Measurements from ENCODE around the gene CDC42BPA.
"Not testable (repeated sequence)": the region's sequence is repeated elsewhere in the genome, so short reads cannot be mapped to it uniquely, and the experiment has no call there.

Gene CDC42BPA

GRCh38 chr1:227032396-227032795, 285.9 kb downstream of the CDC42BPA start:
- DNase-seq (ENCODE audit: insufficient read length) (no peak), FAIRE-seq (no peak)
- no peak for TF ChIP-seq POLR2A (IDR thresholded peaks at IDR 0.05; ENCODE audit: low read depth, low read length)
- TF ChIP-seq POLR2AphosphoS5 (IDR thresholded peaks at IDR 0.05; ENCODE audit: low read depth, low read length), result no peak
- TF ChIP-seq TAF1 (IDR thresholded peaks at IDR 0.05; ENCODE audit: borderline replicate concordance, low read depth, low read length), result no peak

GRCh38 chr1:227016990-227017389, 301.3 kb downstream of the CDC42BPA start:
- no peak for DNase-seq (ENCODE audit: insufficient read length)
- FAIRE-seq, result no peak
- TF ChIP-seq POLR2AphosphoS5 (IDR thresholded peaks at IDR 0.05; ENCODE audit: low read depth, low read length), result no peak

GRCh38 chr1:227010645-227011044, 307.6 kb downstream of the CDC42BPA start:
- TF ChIP-seq POLR2AphosphoS5 (IDR thresholded peaks at IDR 0.05; ENCODE audit: low read depth, low read length) (no peak), POLR2A (IDR thresholded peaks at IDR 0.05; ENCODE audit: low read depth, low read length) (no peak), TAF1 (IDR thresholded peaks at IDR 0.05; ENCODE audit: borderline replicate concordance, low read depth, low read length) (no peak)
- FAIRE-seq, result no peak
- no peak for DNase-seq (ENCODE audit: insufficient read length)

GRCh38 chr1:227009937-227010336, 308.4 kb downstream of the CDC42BPA start:
- TF ChIP-seq POLR2AphosphoS5 (IDR thresholded peaks at IDR 0.05; ENCODE audit: low read depth, low read length) (no peak), POLR2A (IDR thresholded peaks at IDR 0.05; ENCODE audit: low read depth, low read length) (no peak), TAF1 (IDR thresholded peaks at IDR 0.05; ENCODE audit: borderline replicate concordance, low read depth, low read length) (no peak)
- FAIRE-seq, result no peak

GRCh38 chr1:227006226-227006796, 312.0 kb downstream of the CDC42BPA start:
- no peak for FAIRE-seq
- no peak for DNase-seq (ENCODE audit: insufficient read length)
- TF ChIP-seq TAF1 (IDR thresholded peaks at IDR 0.05; ENCODE audit: borderline replicate concordance, low read depth, low read length) (no peak), POLR2A (IDR thresholded peaks at IDR 0.05; ENCODE audit: low read depth, low read length) (no peak), POLR2AphosphoS5 (IDR thresholded peaks at IDR 0.05; ENCODE audit: low read depth, low read length) (no peak)

More at GRCh38 chr1:227009937-227010336, 308.4 kb downstream of the CDC42BPA start:
- no peak for DNase-seq (ENCODE audit: insufficient read length)

- FAIRE-seq (no peak), DNase-seq (ENCODE audit: insufficient read length) (no peak)
- TF ChIP-seq POLR2AphosphoS5 (IDR thresholded peaks at IDR 0.05; ENCODE audit: low read depth, low read length), result no peak
- no peak for TF ChIP-seq POLR2A (IDR thresholded peaks at IDR 0.05; ENCODE audit: low read depth, low read length)
- no peak for TF ChIP-seq TAF1 (IDR thresholded peaks at IDR 0.05; ENCODE audit: borderline replicate concordance, low read depth, low read length)
Measured at GRCh38 chr1:227004796-227005195, 313.5 kb downstream of the CDC42BPA start.

- TF ChIP-seq POLR2A (IDR thresholded peaks at IDR 0.05; ENCODE audit: low read depth, low read length) (no peak), POLR2AphosphoS5 (IDR thresholded peaks at IDR 0.05; ENCODE audit: low read depth, low read length) (no peak), TAF1 (IDR thresholded peaks at IDR 0.05; ENCODE audit: borderline replicate concordance, low read depth, low read length) (no peak)
- no peak for FAIRE-seq
- DNase-seq (ENCODE audit: insufficient read length), result no peak
Measured at GRCh38 chr1:227003165-227003564, 315.1 kb downstream of the CDC42BPA start.

- TF ChIP-seq POLR2AphosphoS5 (IDR thresholded peaks at IDR 0.05; ENCODE audit: low read depth, low read length), result no peak
- FAIRE-seq, result no peak
- DNase-seq (ENCODE audit: insufficient read length), result no peak
Measured at GRCh38 chr1:227002531-227003049, 315.7 kb downstream of the CDC42BPA start.

- not testable (repeated sequence) for DNase-seq (ENCODE audit: insufficient read length); FAIRE-seq
Measured at GRCh38 chr1:226999579-226999978, 318.7 kb downstream of the CDC42BPA start.

GRCh38 chr1:226995365-226996332, 322.6 kb downstream of the CDC42BPA start:
- no peak for TF ChIP-seq POLR2AphosphoS5 (IDR thresholded peaks at IDR 0.05; ENCODE audit: low read depth, low read length)
- no peak for TF ChIP-seq POLR2A (IDR thresholded peaks at IDR 0.05; ENCODE audit: low read depth, low read length)
- no peak for TF ChIP-seq TAF1 (IDR thresholded peaks at IDR 0.05; ENCODE audit: borderline replicate concordance, low read depth, low read length)
- no peak for DNase-seq (ENCODE audit: insufficient read length)
- no peak for FAIRE-seq

GRCh38 chr1:226994586-226995364, 323.5 kb downstream of the CDC42BPA start:
- peak; percentile 87 for FAIRE-seq
- no peak for DNase-seq (ENCODE audit: insufficient read length)
- TF ChIP-seq POLR2A (IDR thresholded peaks at IDR 0.05; ENCODE audit: low read depth, low read length), result no peak
- TF ChIP-seq POLR2AphosphoS5 (IDR thresholded peaks at IDR 0.05; ENCODE audit: low read depth, low read length), result no peak
- TF ChIP-seq TAF1 (IDR thresholded peaks at IDR 0.05; ENCODE audit: borderline replicate concordance, low read depth, low read length), result no peak

Measured in GM12892 (cell line).